ENCODE results near the gene CNTNAP2.

The CNTNAP2 gene

GRCh38 chr7:146722986-146723385, 606.4 kb downstream of the CNTNAP2 start:
- no peak overlapping the region for H3K4me3 ChIP-seq (replicated peaks; ENCODE audit: low read depth, low read length)
- no peak for TF ChIP-seq CTCF (IDR thresholded peaks at IDR 0.05; ENCODE audit: low read depth, low read length, missing control alignments)
- no peak for DNase-seq (ENCODE audit: extremely low read depth, low read depth)

GRCh38 chr7:146725520-146725919, 608.9 kb downstream of the CNTNAP2 start:
- TF ChIP-seq CTCF (IDR thresholded peaks at IDR 0.05; ENCODE audit: low read depth, low read length, missing control alignments): no peak
- no peak overlapping the region for H3K4me3 ChIP-seq (replicated peaks; ENCODE audit: low read depth, low read length)
- DNase-seq (ENCODE audit: extremely low read depth, low read depth): no peak

GRCh38 chr7:146728141-146728540, 611.5 kb downstream of the CNTNAP2 start:
- no peak for TF ChIP-seq CTCF (IDR thresholded peaks at IDR 0.05; ENCODE audit: low read depth, low read length, missing control alignments)
- DNase-seq (ENCODE audit: extremely low read depth, low read depth): no peak
- H3K4me3 ChIP-seq (replicated peaks; ENCODE audit: low read depth, low read length): no peak overlapping the region

GRCh38 chr7:146728611-146729010, 612.0 kb downstream of the CNTNAP2 start:
- DNase-seq (ENCODE audit: extremely low read depth, low read depth): no peak
- H3K4me3 ChIP-seq (replicated peaks; ENCODE audit: low read depth, low read length): no peak overlapping the region
- no peak for TF ChIP-seq CTCF (IDR thresholded peaks at IDR 0.05; ENCODE audit: low read depth, low read length, missing control alignments)

GRCh38 chr7:146731185-146731584, 614.6 kb downstream of the CNTNAP2 start:
- no peak overlapping the region for H3K4me3 ChIP-seq (replicated peaks; ENCODE audit: low read depth, low read length)
- DNase-seq (ENCODE audit: extremely low read depth, low read depth): no peak
- TF ChIP-seq CTCF (IDR thresholded peaks at IDR 0.05; ENCODE audit: low read depth, low read length, missing control alignments): no peak

GRCh38 chr7:146735992-146736391, 619.4 kb downstream of the CNTNAP2 start:
- TF ChIP-seq CTCF (IDR thresholded peaks at IDR 0.05; ENCODE audit: low read depth, low read length, missing control alignments): no peak
- DNase-seq (ENCODE audit: extremely low read depth, low read depth): no peak
- H3K4me3 ChIP-seq (replicated peaks; ENCODE audit: low read depth, low read length): no peak overlapping the region

GRCh38 chr7:146736446-146737190, 620.0 kb downstream of the CNTNAP2 start:
- no peak for DNase-seq (ENCODE audit: extremely low read depth, low read depth)
- no peak for TF ChIP-seq CTCF (IDR thresholded peaks at IDR 0.05; ENCODE audit: low read depth, low read length, missing control alignments)
- H3K4me3 ChIP-seq (replicated peaks; ENCODE audit: low read depth, low read length): no peak overlapping the region
